Neutrophil (primary cell): ENCODE data around the gene FGF19.

Source experiments
- H3K27ac ChIP-seq: fragments of 200-600 bp; sonication (generic); 2 replicates; pipeline ENCODE4 v1.5.1; 2016; ENCODE audit warnings: mild to moderate bottlenecking, moderate library complexity
- H3K27me3 ChIP-seq: fragments of 200-600 bp; sonication (generic); 2 replicates; pipeline ENCODE4 v1.6.0; 2016; ENCODE audit warnings: mild to moderate bottlenecking
- H3K36me3 ChIP-seq: fragments of 200-600 bp; sonication (generic); 2 replicates; pipeline ENCODE4 v1.5.1; 2017
- H3K4me1 ChIP-seq, 2 experiments: fragments of 200-600 bp in 1 of 2; sonication (generic) in 1 of 2; 1 replicate in 1 of 2; 2 replicates in 1 of 2; pipeline versions ENCODE4 v1.5.1 to v1.6.1; 2013 to 2016; ENCODE audit warnings: low read depth in 1 of 2, low read length in 1 of 2, mild to moderate bottlenecking in 1 of 2, moderate library complexity in 1 of 2; ENCODE audit not compliant: control insufficient read depth in 1 of 2, insufficient read depth in 1 of 2
- H3K4me3 ChIP-seq, 2 experiments: fragments of 200-600 bp in 1 of 2; sonication (generic) in 1 of 2; 1 replicate in 1 of 2; 2 replicates in 1 of 2; pipeline ENCODE4 v1.5.1; 2013 to 2016; ENCODE audit warnings: low read depth in 1 of 2, low read length in 1 of 2, mild to moderate bottlenecking in 1 of 2, moderate library complexity in 1 of 2
- H3K9me3 ChIP-seq: fragments of 200-600 bp; sonication (generic); 2 replicates; pipeline ENCODE4 v1.5.1; 2016
- CTCF ChIP-seq: fragments of 200-600 bp; sonication (generic); IDR thresholded peaks from 2 replicates; pipeline ENCODE4 v1.5.1; 2016; ENCODE audit warnings: antibody characterized with exemption

The FGF19 gene

DNA sequence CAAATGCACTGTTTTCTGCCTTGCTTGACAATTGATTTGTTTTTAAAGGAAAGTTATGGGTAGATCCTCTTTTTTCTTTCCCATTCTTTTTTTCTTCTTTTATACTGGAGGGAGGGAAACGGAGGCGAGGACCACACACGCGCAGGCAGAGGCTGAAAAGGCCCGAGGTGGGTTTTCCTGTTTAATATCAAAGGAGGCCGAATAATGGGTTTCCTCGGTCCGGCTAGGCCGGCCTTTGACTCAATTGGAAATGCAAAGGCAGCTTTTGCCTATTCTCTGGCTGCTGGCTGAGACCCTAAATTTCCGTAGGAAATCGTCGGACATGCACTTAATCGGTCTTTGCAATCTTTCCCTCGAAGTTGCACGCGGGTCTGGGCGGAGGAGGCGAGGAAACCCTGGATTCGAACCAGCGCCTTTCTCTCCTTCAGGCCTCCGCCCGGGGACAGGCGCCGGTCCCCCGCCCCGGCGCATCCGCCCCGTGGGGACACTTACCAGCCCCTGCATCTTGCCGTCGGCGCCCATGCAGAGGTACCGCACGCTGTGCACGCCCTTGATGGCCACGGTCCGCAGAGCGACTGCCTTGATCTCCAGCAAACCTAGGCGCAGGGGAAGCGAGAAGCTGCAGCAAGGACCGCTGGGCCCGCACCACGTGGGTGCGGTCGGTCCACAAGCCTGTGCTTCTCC, 911 bp downstream of the FGF19 start:
- TF ChIP-seq CTCF = no peak
- no peaks in the 10 kb centered on the region for H3K9me3 ChIP-seq
- H3K4me1 ChIP-seq = no peaks in the 10 kb centered on the region
- H3K4me3 ChIP-seq = no peak overlapping the region
- peaks cover 100% of the 10 kb centered on the region for H3K27me3 ChIP-seq
- H3K27ac ChIP-seq = no peak overlapping the region
- no peaks in the 10 kb centered on the region for H3K36me3 ChIP-seq

DNA sequence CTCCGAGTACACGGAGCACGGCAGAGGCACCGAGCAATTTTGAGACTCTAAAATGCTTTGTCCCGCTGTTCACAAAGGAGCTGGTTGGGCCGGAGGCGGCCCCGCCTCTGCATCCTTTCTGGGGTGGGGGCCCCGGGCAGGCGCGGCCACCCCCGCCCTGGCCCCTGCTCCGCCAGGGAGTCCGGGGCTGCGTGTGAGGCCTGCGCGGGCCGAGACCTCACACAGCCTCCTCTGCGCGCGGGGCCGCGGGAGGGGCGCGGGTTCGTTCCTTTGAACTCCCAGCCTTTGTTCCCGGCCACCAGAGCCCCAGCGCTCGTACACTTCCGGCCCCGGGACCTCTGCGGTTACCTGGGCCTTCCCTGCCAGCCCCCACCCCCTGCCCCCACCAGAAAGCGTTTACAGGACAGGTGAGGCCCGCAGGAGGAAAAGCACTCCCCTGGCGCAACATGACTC, 1.6 kb downstream of the FGF19 start:
- peaks cover 99% of the 10 kb centered on the region for H3K27me3 ChIP-seq
- no peak for TF ChIP-seq CTCF
- no peak overlapping the region for H3K4me3 ChIP-seq
- H3K36me3 ChIP-seq = no peaks in the 10 kb centered on the region
- H3K9me3 ChIP-seq = no peaks in the 10 kb centered on the region
- no peak overlapping the region for H3K27ac ChIP-seq
- H3K4me1 ChIP-seq = no peaks in the 10 kb centered on the region

- H3K4me1 ChIP-seq = no peaks in the 10 kb centered on the region
- H3K4me3 ChIP-seq = no peak overlapping the region
- no peaks in the 10 kb centered on the region for H3K9me3 ChIP-seq
- H3K27me3 ChIP-seq = peaks cover 98% of the 10 kb centered on the region
- TF ChIP-seq CTCF = no peak
- no peaks in the 10 kb centered on the region for H3K36me3 ChIP-seq
- H3K27ac ChIP-seq = no peak overlapping the region
These were observed 3.3 kb downstream of the FGF19 start for GRCh38 chr11:69700278-69701140.

DNA sequence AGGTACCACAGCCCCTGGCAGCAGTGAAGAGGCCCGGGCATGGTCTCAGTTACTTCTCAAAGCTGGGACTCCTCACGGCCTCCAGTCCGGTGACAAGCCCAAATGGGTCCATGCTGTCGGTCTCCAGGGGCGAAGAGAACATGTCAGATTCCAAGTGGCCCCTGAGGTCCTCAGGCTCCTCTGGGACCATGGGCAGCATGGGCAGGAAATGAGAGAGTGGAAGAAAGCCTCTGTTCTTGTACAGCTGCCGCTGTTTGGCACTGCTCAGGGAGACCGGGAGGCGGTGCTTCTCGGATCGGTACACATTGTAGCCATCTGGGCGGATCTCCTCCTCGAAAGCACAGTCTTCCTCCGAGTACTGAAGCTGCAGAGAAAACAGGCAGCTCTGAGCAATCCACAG, 4.6 kb downstream of the FGF19 start:
- H3K36me3 ChIP-seq = no peaks in the 10 kb centered on the region
- H3K9me3 ChIP-seq = no peaks in the 10 kb centered on the region
- TF ChIP-seq CTCF = no peak
- peaks cover 98% of the 10 kb centered on the region for H3K27me3 ChIP-seq
- H3K27ac ChIP-seq = no peak overlapping the region
- H3K4me3 ChIP-seq = no peak overlapping the region
- H3K4me1 ChIP-seq = no peaks in the 10 kb centered on the region

DNA sequence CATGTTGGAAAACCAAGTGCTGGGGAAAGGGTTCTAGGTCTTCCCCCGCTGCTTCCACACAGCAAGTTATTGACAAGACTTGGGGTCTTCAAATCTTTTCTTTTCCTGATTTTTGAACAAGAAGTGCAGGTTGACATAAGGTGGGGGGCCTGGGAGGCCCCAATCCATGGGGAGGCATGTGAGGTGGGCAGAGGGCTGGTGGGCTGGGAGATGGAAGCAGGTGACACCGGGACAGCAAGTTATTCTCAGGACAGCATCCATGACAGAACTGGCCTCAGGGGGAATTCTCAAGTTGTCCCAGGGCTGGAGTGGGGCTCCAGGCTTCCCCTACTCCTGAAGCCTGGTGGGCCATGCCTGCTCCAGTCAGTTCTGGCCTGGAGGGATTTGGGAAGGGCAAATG, 5.5 kb downstream of the FGF19 start:
- Histone ChIP-seq H3K27me3 (peaks cover 97% of the 10 kb centered on the region), H3K4me1 (no peaks in the 10 kb centered on the region), H3K9me3 (no peaks in the 10 kb centered on the region), H3K36me3 (no peaks in the 10 kb centered on the region), H3K27ac (no peak overlapping the region), H3K4me3 (no peak overlapping the region)
- no peak for TF ChIP-seq CTCF
